ENCODE results near the gene PIP4K2A.

DNA sequence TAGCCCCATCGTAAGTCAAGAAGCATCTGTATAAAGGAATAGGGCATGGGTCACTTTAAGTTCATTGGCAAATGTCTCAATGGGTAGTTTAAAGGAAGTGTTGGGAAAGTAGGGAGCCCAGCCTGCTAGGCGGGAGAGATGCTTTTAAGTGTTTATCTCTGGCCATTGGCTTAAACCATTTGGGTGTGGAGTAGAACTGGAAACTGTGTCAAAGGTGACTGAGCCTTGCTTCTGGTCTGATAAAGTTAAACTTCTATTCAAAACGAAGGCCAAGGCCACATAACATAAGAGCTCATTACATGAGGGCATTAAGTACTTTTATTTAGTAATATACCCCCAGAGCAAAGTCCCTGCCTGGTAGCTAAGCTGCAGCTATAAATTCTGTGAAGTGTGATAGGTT lies 220.4 kb downstream of the PIP4K2A start:
- no peak for TF ChIP-seq EZH2 (IDR thresholded peaks at IDR 0.05)
- no peak for TF ChIP-seq POLR2AphosphoS5 (IDR thresholded peaks at IDR 0.05; ENCODE audit: borderline replicate concordance, low read depth, low read length)
- TF ChIP-seq FOXP2 (optimal IDR thresholded peaks at IDR 0.05; ENCODE audit: control extremely low read depth, extremely low read length, insufficient read depth) = no peak

Data from SK-N-MC (cell line).